IMR-90 (cell line): ENCODE results near the gene STARD4. TPM values are rescaled to one million over a fixed set of nuclear protein-coding genes. Genes with fewer than 3 reads are reported as not detected.

ENCODE experiments used
- ATAC-seq: fragments of 200-7000 bp; cut with Tn5 transposase; 2 replicates; pipeline ENCODE4 v1.9.1; 2020; ENCODE audit warnings: low read depth, mild to moderate bottlenecking, moderate library complexity
- BruUV-seq: library from RNA; stranded (reverse); fragments of 400-500 nt; replicated peaks from 2 replicates; lab custom pipeline; 2021; lab: Mats Ljungman, UMichigan
- CTCF ChIA-PET: fragments of 300-600 bp; formaldehyde crosslinking; extraction: SDS; loops from one replicate; lab custom pipeline; 2021; ENCODE audit warnings: antibody characterized with exemption; lab: Yijun Ruan, JAX
- POLR2A ChIA-PET: fragments of 300-600 bp; sonication (Branson Sonifier 250); formaldehyde crosslinking; loops from one replicate; lab custom pipeline; 2022; ENCODE audit warnings: antibody characterized with exemption; ENCODE audit not compliant: unreplicated experiment; lab: Charles Lee
- DNase-seq: peaks from one replicate; pipeline ENCODE4 v3.0.0; 2013
- H2AFZ ChIP-seq: replicated peaks from 2 replicates; pipeline ENCODE3; 2013; ENCODE audit warnings: low read length, mild to moderate bottlenecking; ENCODE audit not compliant: poor library complexity
- H2AK5ac ChIP-seq: 2 replicates; pipeline ENCODE4 v1.6.1; 2013; ENCODE audit warnings: low read depth, low read length, inconsistent platforms
- H2AK9ac ChIP-seq: replicated peaks from 2 replicates; pipeline ENCODE3; 2013; ENCODE audit warnings: mild to moderate bottlenecking, low read depth, low read length, moderate library complexity; ENCODE audit not compliant: poor library complexity
- H2BK120ac ChIP-seq: 2 replicates; pipeline ENCODE4 v1.6.1; 2013; ENCODE audit warnings: low read depth, low read length, inconsistent platforms
- H2BK15ac ChIP-seq: 3 replicates; pipeline ENCODE4 v1.6.1; 2013; ENCODE audit warnings: low read depth, low read length, inconsistent platforms
- H2BK20ac ChIP-seq: 2 replicates; pipeline ENCODE4 v1.6.1; 2013; ENCODE audit warnings: low read depth, mild to moderate bottlenecking, inconsistent platforms, low read length, moderate library complexity
- H2BK5ac ChIP-seq: 2 replicates; pipeline ENCODE4 v1.6.1; 2013; ENCODE audit warnings: mild to moderate bottlenecking, low read depth, low read length, inconsistent platforms; ENCODE audit not compliant: poor library complexity, severe bottlenecking
- H3K14ac ChIP-seq: replicated peaks from 2 replicates; pipeline ENCODE4 v1.6.1; 2013; ENCODE audit warnings: low read depth, low read length, inconsistent platforms
- H3K18ac ChIP-seq: 2 replicates; pipeline ENCODE4 v1.6.1; 2013; ENCODE audit warnings: low read depth, low read length, control low read depth
- H3K23ac ChIP-seq: 2 replicates; pipeline ENCODE4 v1.6.1; 2013; ENCODE audit warnings: low read depth, low read length, inconsistent platforms
- H3K27ac ChIP-seq: 2 replicates; pipeline ENCODE4 v1.5.1; 2013; ENCODE audit warnings: mild to moderate bottlenecking, control low read depth, low read length; ENCODE audit not compliant: insufficient read depth
- H3K27me3 ChIP-seq: 2 replicates; pipeline ENCODE4 v1.6.1; 2013; ENCODE audit warnings: low read length; ENCODE audit not compliant: control insufficient read depth, insufficient read depth
- H3K36me3 ChIP-seq: 2 replicates; pipeline ENCODE4 v1.6.1; 2013; ENCODE audit warnings: low read length, mixed read lengths; ENCODE audit not compliant: control insufficient read depth, insufficient read depth
- H3K4ac ChIP-seq: 2 replicates; pipeline ENCODE4 v1.6.1; 2013; ENCODE audit warnings: low read depth, low read length, inconsistent platforms
- H3K4me1 ChIP-seq: 2 replicates; pipeline ENCODE4 v1.6.1; 2013; ENCODE audit warnings: low read length, mixed read lengths; ENCODE audit not compliant: control insufficient read depth, insufficient read depth
- H3K4me2 ChIP-seq: 2 replicates; pipeline ENCODE4 v1.6.1; 2013; ENCODE audit warnings: low read depth, mild to moderate bottlenecking, control low read depth, low read length, moderate library complexity
- H3K4me3 ChIP-seq: 2 replicates; pipeline ENCODE4 v1.5.1; 2013; ENCODE audit warnings: low read depth, mild to moderate bottlenecking, control low read depth, low read length, moderate library complexity; ENCODE audit not compliant: insufficient read depth
- H3K56ac ChIP-seq: 2 replicates; pipeline ENCODE4 v1.6.1; 2013; ENCODE audit warnings: low read length, inconsistent platforms; ENCODE audit not compliant: insufficient read depth; ENCODE audit errors: extremely low read depth
- H3K79me1 ChIP-seq, 2 experiments: 2 replicates each; pipeline ENCODE4 v1.6.1; 2013; ENCODE audit warnings: low read length in 2 of 2, inconsistent platforms in 1 of 2, low read depth in 1 of 2
- H3K9ac ChIP-seq: 2 replicates; pipeline ENCODE4 v1.6.1; 2013; ENCODE audit warnings: low read depth, low read length, control low read depth
- H3K9me1 ChIP-seq: 2 replicates; pipeline ENCODE4 v1.6.1; 2013; ENCODE audit warnings: low read length, inconsistent platforms; ENCODE audit not compliant: insufficient read depth
- H3K9me3 ChIP-seq: 2 replicates; pipeline ENCODE4 v1.6.1; 2013; ENCODE audit warnings: low read length; ENCODE audit not compliant: control insufficient read depth, insufficient read depth
- H4K20me1 ChIP-seq: 2 replicates; pipeline ENCODE4 v1.6.1; 2013; ENCODE audit warnings: low read length, inconsistent platforms; ENCODE audit not compliant: insufficient read depth
- H4K5ac ChIP-seq: 2 replicates; pipeline ENCODE4 v1.6.1; 2013; ENCODE audit warnings: mild to moderate bottlenecking, low read depth, low read length, control low read depth
- H4K8ac ChIP-seq, 2 experiments: 2 replicates each; pipeline ENCODE4 v1.6.1; 2013; ENCODE audit warnings: low read depth in 2 of 2, low read length in 2 of 2, control low read depth in 1 of 2, inconsistent platforms in 1 of 2
- H4K91ac ChIP-seq: 2 replicates; pipeline ENCODE4 v1.6.1; 2013; ENCODE audit warnings: low read depth, low read length, inconsistent platforms; ENCODE audit not compliant: insufficient read depth
- BHLHE40 ChIP-seq: fragments of 150-350 bp; IDR thresholded peaks from 2 replicates; pipeline ENCODE4 v1.6.1; 2016; ENCODE audit warnings: mild to moderate bottlenecking, low read depth, low read length
- CEBPB ChIP-seq: IDR thresholded peaks from 2 replicates; pipeline ENCODE4 v1.6.1; 2012; ENCODE audit warnings: low read depth, low read length, improper control_type of control experiment
- CHD1 ChIP-seq: IDR thresholded peaks from 2 replicates; pipeline ENCODE4 v1.6.1; 2012; ENCODE audit warnings: low read depth, low read length, improper control_type of control experiment
- FOS ChIP-seq: fragments of 150-350 bp; IDR thresholded peaks from 2 replicates; pipeline ENCODE4 v1.6.1; 2016; ENCODE audit warnings: low read depth, low read length
- MAFK ChIP-seq: IDR thresholded peaks from 2 replicates; pipeline ENCODE4 v1.6.1; 2012; ENCODE audit warnings: low read depth, low read length, improper control_type of control experiment
- MAZ ChIP-seq: IDR thresholded peaks from 2 replicates; pipeline ENCODE4 v1.6.1; 2012; ENCODE audit warnings: low read depth, mild to moderate bottlenecking, low read length, improper control_type of control experiment, moderate library complexity, borderline replicate concordance
- MXI1 ChIP-seq: IDR thresholded peaks from 2 replicates; pipeline ENCODE4 v1.6.1; 2012; ENCODE audit warnings: low read depth, mild to moderate bottlenecking, low read length, moderate library complexity, borderline replicate concordance
- NFE2L2 ChIP-seq: fragments of 150-350 bp; IDR thresholded peaks from 2 replicates; pipeline ENCODE4 v1.6.1; 2016; ENCODE audit warnings: low read depth, mild to moderate bottlenecking, low read length
- POLR2A ChIP-seq: IDR thresholded peaks from 2 replicates; pipeline ENCODE4 v1.6.1; 2012; ENCODE audit warnings: mild to moderate bottlenecking, low read depth, low read length
- RAD21 ChIP-seq: IDR thresholded peaks from 2 replicates; pipeline ENCODE4 v1.6.1; 2012; ENCODE audit warnings: low read length, improper control_type of control experiment
- RCOR1 ChIP-seq: IDR thresholded peaks from 2 replicates; pipeline ENCODE4 v1.6.1; 2012; ENCODE audit warnings: mild to moderate bottlenecking, low read length, improper control_type of control experiment; ENCODE audit not compliant: insufficient replicate concordance
- RFX5 ChIP-seq: IDR thresholded peaks from 2 replicates; pipeline ENCODE4 v1.8.0; 2012; ENCODE audit warnings: low read depth, mild to moderate bottlenecking, low read length, moderate library complexity
- SMC3 ChIP-seq: fragments of 150-350 bp; IDR thresholded peaks from 2 replicates; pipeline ENCODE4 v1.6.1; 2016; ENCODE audit warnings: low read depth, mild to moderate bottlenecking, antibody characterized with exemption, low read length, moderate library complexity
- WGBS, 2 experiments: methylation state at CpG; one replicate each; pipeline versions ENCODE4 v1.1.5 to v1.1.7; 2013; ENCODE audit warnings: missing lambda C conversion rate in 2 of 2; ENCODE audit not compliant: insufficient read length in 1 of 2; ENCODE audit errors: extremely low coverage in 2 of 2; 5-methylcytosine and 5-hydroxymethylcytosine counted together
- dilution Hi-C: fragments of 300-500 bp; cut with HindIII; formaldehyde crosslinking; loops from one replicate; pipeline ENCODE4 v1.14.3; 2018; ENCODE audit warnings: low sequenced_read_pairs; ENCODE audit not compliant: unreplicated experiment
- in situ Hi-C: fragments of 300-500 bp; cut with MboI; formaldehyde crosslinking; loops from 3 replicates; pipeline ENCODE4 v1.14.3; 2019; ENCODE audit warnings: low sequenced_read_pairs, inconsistent platforms, mixed read lengths
- intact Hi-C: fragments of 100-400 bp; cut with micrococcal nuclease; formaldehyde crosslinking; loops from 2 replicates; pipeline ENCODE4 v1.10.0; 2022
- polyA plus RNA-seq, 3 experiments: library from polyadenylated mRNA; depleted of rRNA; stranded (reverse); fragments of >200 nt; gene quantifications; 2 replicates each; pipeline ENCODE4 v1.2.3, GENCODE V29; 2012; ENCODE audit warnings: low replicate concordance in 1 of 3
- total RNA-seq: library from RNA; depleted of rRNA; stranded (reverse); fragments of >200 nt; gene quantifications from 2 replicates; pipeline ENCODE4 v1.2.3, GENCODE V29; 2012
- TF ChIP-seq, protein P1 (sequence below): fragments of 150-350 bp; IDR thresholded peaks from 2 replicates; pipeline ENCODE4 v1.6.1; 2017; ENCODE audit warnings: mild to moderate bottlenecking, antibody characterized with exemption, low read length, low read depth
- TF ChIP-seq, protein P2 (sequence below): conservative IDR thresholded peaks from 2 replicates; pipeline ENCODE4 v1.5.1; 2012; ENCODE audit warnings: mild to moderate bottlenecking, low read depth, low read length, improper control_type of control experiment

STARD4 gene
- total and polyA plus RNA-seq, 2 of the 4 experiments (the other 2 are of a cell fraction), result 21.5 to 30.3 TPM

DNA sequence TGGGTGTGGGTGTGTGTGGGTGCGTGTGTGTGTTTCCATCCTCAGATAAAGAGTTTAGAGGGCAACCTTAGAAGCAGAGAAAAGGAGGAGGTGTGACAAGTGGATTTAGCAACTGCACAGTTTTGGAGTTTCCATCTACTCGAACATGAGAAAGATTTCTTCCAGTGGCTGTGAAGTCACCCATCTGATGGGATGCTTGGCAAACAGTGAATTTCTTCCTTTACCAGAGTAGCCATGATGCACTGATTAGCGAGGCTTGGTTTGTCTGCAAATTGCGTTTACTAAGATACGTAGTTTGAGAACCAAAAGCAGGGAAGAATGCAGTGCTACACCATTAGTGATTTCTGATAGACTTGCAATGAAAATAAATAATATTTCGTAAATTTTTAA, 791 bp upstream of the STARD4 start:
- CTCF ChIA-PET, result interaction anchor here (0.6 to 1.0 kb wide), 2 partner anchors 18 to 654 kb away, joined by 4 to 6 read pairs; no protein-coding TSS in a partner anchor
- Histone ChIP-seq H2BK5ac (peak overlapping the region; percentile 61), H3K9me1 (no peaks in the 10 kb centered on the region), H4K91ac (no peak overlapping the region; the same call in 1 of the 2 replicates), H3K56ac (peak overlapping the region; percentile 35; the same call in 1 of the 2 replicates), H3K9me3 (no peaks in the 10 kb centered on the region), H3K4me1 (no peaks in the 10 kb centered on the region), H3K79me1 (peaks cover 0 to 15% of the 10 kb centered on the region in 2 experiments; a peak in 2 of 4 replicates), H2AK9ac (peak overlapping the region; percentile 43), H3K27ac (peak overlapping the region; percentile 56), H3K4me3 (peak overlapping the region; percentile 74), H2AK5ac (no peak overlapping the region), H3K4me2 (peak overlapping the region; percentile 99), H3K27me3 (no peaks in the 10 kb centered on the region), H4K5ac (peak overlapping the region; percentile 43; the same call in 1 of the 2 replicates), H3K36me3 (no peaks in the 10 kb centered on the region), H3K9ac (peak overlapping the region; percentile 70), H3K23ac (peak overlapping the region; percentile 61; the same call in 1 of the 2 replicates), H2BK120ac (peak overlapping the region; percentile 52; the same call in 1 of the 2 replicates), H2BK15ac (peak overlapping the region; percentile 6; the same call in 1 of the 3 replicates), H3K4ac (peak overlapping the region; percentile 47), H4K20me1 (no peaks in the 10 kb centered on the region), H4K8ac (peak overlapping the region in 1 of 2 experiments; percentile 73; a peak in 2 of 4 replicates), H3K14ac (peak overlapping the region; percentile 77), H2AFZ (peak overlapping the region; percentile 90), H2BK20ac (peak overlapping the region; percentile 11; the same call in 1 of the 2 replicates), H3K18ac (peak overlapping the region; percentile 1; the same call in 1 of the 2 replicates)
- ATAC-seq (no peak), DNase-seq (no peak)
- intact Hi-C loops, result loop anchor here (2.0 to 10.0 kb wide), 2 partner anchors 288 to 758 kb away; partner anchors contain the start of gene CAMK4
- TF ChIP-seq CEBPB (no peak), CHD1 (no peak), RFX5 (no peak), BHLHE40 (no peak), NFE2L2 (no peak), POLR2A (no peak), RAD21 (no peak), SMC3 (no peak), MAFK (no peak), FOS (no peak), MXI1 (no peak), RCOR1 (no peak), MAZ (no peak)
- TF ChIP-seq, protein P1, sequence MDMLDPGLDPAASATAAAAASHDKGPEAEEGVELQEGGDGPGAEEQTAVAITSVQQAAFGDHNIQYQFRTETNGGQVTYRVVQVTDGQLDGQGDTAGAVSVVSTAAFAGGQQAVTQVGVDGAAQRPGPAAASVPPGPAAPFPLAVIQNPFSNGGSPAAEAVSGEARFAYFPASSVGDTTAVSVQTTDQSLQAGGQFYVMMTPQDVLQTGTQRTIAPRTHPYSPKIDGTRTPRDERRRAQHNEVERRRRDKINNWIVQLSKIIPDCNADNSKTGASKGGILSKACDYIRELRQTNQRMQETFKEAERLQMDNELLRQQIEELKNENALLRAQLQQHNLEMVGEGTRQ, result no peak
- TF ChIP-seq, protein P2, sequence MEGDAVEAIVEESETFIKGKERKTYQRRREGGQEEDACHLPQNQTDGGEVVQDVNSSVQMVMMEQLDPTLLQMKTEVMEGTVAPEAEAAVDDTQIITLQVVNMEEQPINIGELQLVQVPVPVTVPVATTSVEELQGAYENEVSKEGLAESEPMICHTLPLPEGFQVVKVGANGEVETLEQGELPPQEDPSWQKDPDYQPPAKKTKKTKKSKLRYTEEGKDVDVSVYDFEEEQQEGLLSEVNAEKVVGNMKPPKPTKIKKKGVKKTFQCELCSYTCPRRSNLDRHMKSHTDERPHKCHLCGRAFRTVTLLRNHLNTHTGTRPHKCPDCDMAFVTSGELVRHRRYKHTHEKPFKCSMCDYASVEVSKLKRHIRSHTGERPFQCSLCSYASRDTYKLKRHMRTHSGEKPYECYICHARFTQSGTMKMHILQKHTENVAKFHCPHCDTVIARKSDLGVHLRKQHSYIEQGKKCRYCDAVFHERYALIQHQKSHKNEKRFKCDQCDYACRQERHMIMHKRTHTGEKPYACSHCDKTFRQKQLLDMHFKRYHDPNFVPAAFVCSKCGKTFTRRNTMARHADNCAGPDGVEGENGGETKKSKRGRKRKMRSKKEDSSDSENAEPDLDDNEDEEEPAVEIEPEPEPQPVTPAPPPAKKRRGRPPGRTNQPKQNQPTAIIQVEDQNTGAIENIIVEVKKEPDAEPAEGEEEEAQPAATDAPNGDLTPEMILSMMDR, result no peak
- in situ Hi-C loops, result no loop called here
- dilution Hi-C loops, result no loop called here
- POLR2A ChIA-PET, result no interaction called here
- WGBS, 2 experiments, result no CpG with 5 or more reads among the region's 6 CpGs
- no TSS peak for BruUV-seq
